ENCODE results near the gene C3orf22.

The C3orf22 gene

DNA sequence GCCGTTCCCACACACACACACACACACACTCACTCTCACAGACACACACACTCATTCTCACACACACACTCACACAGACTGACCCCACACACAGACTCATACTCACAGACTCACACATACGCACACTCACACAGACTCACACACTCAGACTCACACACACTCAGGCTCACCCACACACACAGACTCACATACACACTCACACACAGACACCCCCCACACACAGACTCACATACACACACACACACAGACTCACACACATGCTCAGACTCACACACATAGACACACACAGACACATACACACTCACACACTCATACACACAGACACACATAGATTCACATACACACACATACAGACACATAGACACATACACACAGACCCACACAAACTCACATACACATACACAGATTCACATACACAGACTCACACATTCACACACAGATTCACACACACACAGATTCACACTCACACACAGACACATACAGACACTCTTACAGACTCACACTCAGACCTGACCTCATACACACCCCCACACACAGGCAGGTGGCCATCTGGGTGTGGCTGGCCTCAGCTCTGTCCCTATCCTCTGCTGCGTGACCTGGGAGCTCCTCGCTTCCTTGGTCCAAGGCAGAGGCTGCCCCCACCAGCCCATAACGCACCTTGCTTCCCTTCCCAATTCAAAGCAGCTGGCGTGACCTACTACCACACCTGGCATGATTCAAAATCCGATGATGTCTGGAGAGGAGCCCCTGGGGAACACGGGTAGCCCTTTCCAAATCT lies 1.9 kb downstream of the C3orf22 start:
- DNase-seq, result no peak

DNA sequence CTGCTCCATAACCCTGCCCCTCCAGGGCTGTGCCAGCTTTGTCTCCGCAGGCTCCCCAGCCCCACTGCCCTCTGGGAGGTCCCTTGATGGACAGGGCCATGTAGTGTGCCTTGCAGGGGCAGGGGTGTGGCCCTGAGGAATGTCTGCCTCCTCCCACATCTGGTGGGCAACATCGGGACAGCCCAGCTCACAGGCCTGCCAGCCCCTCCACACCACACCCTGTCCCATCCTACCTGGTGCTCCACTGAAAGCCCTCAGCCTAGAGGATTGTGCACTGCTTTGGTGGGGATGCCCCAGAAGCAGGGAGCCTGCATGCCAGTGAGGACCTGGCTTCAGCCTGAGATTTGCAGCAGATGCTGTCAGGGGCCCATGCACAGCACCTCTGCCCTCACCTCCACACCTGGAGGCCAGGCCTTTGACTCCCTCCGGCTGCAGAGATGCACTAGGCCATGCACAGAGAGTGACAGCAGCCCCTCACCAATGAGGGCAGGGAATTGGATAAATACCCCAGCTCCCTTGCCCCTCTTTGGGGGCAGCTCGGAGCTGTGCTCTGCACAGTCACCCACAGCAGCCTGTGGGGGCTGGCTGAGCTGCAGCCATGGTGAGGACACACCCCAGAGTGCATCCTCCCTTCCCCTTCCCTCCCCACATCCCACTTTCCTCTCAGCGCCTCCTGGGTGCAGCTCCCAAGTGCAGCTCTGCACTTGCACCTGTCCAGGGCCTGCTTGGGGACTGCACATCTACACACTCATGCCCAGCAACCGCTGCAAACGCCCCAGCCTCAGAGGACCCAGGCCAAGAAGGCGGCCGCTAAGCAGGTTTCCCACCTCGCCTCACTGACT lies 2.7 kb downstream of the C3orf22 start:
- DNase-seq, result no peak

DNA sequence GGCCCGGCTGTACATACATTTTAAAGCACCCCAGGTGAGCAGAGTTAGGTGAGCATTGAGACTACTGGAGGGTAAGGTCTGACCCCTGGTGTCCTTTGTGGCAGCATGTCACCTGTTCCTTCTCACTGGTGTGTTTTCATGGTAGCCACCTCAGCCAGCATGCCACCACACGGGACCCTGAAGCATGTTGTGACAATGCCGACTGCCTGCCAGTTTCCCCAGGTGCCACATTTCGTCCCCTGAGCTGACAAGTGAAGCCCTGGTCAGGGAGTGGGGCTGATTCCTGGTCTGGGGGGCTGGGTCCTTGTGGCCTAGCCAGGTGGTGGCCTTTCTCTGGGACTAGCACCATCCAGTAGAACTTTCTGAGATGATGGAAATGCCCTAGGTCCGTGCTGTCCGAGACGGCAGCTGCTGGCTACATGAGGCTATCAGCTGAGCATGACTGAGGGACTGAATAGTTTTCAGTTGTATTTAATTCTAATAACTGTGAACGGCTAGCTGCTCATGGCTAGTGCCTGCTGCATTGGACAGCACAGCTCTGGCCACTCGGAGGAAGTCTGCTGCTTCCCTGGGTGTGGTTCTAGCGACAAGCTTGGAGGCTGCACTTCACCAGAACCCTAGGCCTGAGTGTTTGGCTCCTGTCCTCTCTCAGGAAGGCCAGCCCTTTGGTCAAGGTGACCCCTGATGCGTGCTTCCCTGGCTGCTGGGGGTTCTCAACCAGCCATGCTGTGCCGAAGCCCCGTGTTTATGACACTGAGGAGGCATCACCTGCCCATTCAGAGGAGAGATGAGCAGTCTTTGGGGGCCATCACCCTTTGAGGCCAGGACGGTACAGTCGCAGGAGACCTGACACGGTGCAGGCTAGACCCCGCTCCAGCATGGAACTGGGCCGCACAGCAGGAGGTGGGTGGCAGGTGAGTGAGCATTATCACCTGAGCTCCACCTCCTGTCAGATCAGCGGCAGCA lies 3.9 kb downstream of the C3orf22 start:
- DNase-seq, result no peak

DNA sequence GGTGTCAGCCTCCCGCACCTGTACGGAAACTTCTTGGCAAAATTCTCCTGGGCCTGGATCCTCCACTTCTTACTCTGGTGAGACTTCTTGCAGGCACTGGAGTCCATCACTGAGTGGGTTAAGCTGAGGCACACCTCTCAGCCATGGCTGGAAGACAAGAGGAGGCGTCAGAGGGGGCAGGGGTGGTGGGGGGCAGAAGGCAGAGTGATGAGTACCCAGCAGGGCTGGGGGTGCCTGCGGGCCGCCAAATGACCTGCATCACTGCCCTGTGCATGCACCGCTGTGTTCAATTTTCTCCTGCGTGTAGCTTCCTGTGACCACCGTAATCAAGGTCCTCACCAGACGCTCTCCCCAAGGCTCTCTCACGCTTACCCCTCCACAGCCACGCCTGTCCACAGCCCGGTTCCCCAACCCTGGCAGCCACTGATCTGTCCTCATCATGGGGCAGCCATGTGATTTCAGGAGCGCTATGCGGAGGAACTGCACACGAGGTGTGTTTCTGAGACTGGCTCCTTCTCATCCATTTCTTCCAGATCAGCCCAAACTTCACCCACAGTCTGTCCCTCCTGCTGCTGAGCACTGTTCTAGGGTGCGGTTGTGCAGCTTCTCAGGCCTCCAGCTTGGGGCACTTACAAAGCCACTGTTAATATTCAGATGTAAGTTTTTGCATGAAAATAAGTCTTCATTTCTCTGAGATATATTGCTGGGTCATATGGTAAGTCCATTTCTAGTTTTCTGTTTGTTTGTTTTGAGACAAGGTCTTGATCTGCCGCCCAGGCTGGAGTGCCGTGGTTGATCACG lies 5.2 kb downstream of the C3orf22 start:
- no peak for DNase-seq

DNA sequence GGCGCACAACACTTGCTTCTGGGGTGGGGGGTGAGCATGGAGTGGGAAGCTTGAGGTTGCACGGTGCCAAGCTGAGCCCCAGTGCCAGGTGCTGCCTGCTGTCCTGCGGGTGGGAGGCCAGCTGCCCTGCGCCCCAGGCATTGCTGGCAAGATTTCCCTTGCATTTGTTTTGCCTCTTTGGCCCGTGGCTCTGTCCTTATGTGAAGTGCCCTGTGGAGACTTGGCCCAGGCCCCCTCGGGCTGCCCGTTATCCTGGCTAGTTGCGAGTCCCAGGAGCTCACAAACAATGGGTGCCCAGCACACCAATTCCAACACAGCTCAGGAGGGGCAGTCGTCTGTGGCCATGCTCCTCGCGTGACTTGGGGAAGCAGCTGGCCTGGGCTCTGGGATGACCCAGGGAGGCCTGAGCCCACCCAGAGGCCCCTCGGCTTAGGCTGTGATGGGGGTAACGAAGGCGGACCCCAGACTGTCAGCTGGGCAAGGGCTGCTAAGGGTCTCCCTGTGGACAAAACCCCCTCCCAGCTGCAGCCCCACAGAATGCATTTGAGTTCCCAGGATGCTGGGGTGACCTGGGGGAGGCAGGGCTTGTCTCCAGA lies 5.9 kb downstream of the C3orf22 start:
- DNase-seq, result no peak

DNA sequence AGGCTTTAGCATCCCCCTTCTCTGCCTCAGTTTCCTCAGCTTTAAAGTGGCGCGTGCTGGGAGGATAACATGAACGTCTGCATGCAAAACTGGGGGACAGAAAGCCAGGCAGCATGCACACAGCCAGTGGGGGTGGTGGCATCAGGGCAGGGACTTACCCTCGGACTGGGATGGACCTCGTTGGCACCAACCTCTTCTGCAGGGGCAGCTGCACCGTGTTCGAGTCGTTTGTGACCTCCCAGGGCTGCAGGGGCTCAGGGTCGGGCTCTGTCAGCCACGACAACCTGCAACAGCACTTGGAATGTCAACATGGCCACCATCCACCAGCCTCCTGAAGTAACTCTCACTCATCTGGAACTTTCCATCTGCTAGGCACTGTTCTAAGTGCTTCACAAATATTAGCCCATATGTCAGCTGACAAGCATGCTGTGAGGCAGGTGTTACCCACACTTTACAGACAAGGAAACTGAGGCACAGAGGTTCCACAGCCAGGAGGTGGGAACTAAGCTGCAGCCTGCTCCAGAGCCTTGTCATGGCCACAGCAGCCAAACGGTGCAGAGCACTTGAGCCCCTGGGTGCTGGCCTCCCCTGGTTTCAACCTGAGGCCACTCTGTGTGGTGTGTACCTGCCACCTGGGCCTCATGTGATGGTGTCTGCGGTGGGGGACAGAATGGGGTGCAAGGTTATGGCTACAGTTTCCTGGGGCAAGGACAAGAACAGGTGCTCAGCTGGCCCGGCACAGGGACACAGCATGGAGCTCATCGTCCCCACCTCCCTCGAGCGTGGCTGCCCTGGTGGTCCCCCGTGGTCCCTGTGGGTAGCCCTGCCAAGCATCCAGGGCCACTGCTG lies 6.7 kb downstream of the C3orf22 start:
- no peak for DNase-seq

DNA sequence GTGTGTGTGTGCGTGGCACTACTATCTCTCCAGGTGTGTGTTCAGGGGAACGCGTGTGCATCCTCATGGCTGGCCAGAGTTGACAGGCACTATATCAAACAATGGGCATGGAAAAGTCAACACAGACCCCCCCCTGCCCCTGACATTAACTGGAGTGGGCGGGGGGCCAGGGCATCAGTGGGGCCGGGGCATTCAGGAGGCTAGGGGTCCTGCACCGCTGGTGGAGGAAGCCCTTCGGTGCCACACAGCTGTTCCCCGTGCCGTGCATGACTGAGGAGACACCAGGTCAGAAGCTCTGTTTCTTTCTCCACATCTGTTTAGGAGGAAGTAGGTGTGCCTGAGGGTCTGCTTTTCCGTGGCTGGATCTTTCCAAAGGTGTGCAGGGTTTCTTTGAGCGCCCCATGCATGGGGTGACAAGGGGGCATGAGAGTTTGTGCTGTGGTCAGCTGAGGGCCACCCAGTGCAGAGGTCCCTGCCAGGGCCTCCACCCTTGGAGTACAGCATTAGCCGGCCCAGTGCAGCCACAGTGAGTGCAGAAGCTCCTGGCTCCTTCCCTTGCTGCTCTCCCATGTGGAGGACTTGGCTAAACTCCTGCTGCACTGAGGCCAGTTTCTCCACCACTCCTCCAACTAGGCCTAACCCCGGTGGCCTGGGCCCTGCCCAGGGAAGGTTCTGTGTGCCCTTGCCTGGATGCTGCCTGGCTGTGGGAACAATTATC lies 7.5 kb downstream of the C3orf22 start:
- DNase-seq, result peak; percentile 48

DNA sequence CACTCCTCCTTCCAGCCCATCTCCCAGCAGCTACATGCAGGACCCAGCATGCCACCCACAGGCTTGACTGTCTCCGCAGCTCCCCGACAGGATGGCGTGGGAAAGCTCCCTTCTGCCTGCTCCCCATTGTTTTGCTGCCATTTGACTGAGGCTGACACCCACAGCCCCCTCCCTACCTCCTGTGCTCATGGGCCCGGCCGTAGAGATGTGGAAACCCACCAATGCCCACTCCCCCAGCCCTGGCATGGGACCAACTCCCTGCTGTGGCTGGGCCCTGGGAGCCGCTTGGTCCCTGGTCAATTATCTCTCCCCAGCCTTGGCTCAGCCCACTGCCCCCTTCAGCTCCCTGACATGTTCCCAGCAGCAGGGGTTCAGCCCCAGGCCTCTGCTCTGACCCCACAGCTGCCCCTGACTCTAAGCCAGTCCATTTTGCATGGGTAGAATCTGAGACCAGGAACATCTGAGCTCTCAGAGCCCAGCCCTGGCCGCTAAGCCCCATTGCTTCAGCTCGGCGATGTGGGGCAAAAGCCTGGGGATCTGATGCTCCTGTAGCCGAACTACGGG lies 8.2 kb downstream of the C3orf22 start:
- DNase-seq, result peak; percentile 49

DNA sequence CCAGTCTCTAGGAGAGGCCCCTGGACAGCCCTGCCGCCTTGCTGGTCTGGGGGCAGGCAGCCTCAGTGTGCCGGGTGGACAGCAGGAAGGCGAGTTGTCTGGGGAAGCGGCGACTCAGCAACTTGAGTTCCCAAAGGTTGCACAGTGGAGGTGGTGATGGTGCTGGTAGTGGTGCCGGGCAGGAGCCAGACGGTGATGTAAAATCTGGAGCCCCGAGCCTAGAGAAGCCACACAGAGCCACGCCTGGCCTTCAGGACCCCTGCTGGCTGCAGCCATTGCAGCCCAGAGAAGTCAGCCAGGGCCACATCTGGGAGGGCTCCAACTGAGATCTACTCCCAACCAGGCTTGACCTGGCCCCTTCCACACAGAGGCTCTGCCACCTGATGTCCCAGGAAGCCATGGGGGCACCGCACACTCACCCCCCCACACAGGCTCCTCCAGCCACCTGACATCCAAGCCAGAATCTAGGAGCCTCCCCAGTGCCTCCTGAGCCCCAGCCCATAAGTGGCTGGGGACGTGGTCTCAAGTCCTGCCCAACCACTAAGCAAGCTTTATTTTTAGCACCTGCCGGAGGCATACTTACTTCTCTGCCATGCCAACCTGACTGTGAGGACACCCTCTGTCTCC lies 8.8 kb downstream of the C3orf22 start:
- DNase-seq, result no peak

DNA sequence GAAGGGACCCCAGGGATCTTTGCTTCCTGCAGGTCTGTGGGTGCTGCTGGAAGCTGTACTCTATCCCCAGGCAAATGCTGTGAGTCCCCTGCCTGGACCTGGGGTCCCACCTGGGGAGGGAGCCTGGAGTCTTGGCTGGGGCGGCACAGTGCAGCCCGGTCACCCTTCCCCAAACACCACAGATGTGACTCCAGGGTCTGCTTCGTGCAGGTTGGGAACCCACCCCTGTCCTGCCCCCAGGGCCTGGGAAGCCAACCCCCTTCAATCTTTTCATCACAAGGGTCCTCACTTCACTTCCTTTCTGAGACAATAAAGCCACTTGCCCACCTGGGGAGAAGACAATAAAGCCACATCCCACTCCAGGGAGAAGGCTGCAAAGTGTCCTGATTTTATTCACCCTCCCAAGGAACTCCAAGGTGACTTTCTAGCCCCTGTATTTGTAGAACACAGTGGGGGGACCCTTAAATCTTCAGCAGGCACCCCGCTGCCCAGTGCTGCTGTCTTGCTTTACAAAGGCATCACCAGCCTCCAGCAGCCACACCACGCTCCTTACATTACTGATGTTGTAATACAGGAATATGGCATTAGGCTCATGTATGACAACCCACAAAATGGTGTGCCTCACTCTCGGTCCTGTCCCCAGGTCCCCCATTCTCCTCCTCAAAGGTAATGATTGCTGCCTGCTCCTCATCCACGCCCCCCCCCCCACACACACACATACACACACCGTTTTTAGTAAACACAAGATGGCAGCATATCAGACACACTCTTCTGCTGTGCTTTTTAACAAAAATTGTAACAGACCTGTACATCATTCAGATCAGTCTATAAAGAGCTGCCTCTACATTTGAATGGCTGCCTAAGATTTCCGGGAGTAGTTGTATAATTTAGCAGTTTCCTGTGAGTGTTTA lies 9.9 kb downstream of the C3orf22 start:
- peak; percentile 27 for DNase-seq

DNA sequence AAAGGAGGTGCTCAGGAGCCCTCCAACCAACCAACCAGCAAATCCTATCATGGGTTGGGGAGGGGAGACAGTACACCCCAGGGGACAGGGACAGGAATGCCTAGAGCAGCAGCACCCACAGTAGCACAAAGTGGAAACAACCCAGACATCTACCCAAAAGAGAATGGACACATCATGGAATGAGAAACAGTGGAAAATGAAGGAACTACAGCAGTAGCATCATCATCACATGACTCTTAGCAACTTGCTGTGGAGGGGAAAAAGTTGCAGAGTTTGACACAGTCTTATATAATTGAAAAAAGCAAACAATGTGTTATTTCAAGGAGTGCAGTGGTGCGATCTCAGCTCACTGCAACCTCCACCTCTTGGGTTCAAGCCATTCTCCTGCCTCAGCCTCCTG lies 11.0 kb downstream of the C3orf22 start:
- DNase-seq, result no peak

DNA sequence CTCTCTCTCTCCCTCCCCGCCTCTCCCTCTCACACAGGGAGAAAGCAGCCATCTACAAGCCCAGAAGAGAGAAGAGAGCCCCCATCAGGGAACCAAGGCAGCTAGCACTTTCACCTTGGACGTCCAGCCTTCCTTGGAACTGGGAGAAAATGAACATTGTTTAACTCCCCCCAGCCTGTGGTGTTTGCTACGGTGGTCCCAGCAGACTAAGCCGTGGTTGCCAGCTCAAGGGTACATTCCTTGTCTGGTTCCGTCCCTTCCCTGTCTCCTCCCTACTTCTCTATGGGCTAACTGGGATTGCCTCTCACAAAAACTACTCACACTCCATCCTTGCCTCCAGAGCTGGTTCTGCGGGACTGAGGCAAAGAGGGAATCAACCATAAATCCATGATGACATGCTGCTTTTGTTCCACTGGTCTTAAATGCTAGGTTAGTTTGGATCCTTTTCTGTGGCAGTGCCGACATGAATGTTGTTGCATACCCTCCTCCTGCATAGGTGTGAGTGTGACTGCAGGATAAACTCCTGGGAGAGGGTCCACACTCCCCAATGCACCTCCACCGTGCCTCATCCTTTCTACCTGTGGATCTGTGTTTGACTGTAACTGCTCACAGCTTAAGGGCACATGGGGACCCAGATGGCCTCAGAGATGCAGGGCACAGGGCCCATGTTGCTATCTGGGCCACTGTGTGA lies 12.0 kb downstream of the C3orf22 start:
- DNase-seq, result no peak

DNA sequence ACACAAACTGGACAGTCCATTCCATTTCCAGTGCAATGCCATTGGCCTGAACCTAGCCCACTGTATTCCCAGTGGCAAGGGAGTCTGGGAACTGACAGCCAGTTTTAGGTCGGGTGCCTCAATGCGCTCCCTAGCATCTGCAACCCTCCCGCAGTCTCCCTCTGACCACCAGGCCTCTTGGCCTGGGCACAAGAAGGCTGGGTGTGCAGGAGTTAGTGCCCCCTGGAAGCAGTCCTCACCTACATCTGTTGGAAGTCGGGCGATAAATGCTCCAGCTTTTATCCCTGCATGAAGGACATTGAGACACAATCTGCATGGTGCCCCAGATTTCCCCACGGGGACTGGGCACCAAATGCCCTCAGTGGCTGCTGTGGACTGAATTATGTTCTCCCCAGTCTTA lies 12.7 kb downstream of the C3orf22 start:
- no peak for DNase-seq

DNA sequence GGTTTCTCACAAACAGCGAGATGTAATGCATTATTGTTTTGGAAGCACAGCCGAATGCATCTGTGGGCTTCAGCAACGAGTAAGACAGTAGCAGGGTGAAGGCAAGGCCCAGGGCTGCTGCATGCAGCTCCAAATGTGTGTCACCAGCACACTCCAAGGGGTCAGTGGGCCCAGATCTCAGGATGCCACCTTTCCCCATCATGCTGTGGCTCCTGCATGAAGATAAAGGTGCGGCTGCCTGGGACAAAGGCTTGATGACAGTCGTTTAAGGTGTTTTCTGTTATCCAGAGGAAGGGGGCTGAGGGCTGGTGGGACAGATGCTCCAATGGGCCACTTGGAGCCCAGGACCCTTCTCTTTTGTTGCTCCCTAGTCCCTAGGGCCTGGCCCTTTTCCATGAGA lies 13.2 kb downstream of the C3orf22 start:
- no peak for DNase-seq

DNA sequence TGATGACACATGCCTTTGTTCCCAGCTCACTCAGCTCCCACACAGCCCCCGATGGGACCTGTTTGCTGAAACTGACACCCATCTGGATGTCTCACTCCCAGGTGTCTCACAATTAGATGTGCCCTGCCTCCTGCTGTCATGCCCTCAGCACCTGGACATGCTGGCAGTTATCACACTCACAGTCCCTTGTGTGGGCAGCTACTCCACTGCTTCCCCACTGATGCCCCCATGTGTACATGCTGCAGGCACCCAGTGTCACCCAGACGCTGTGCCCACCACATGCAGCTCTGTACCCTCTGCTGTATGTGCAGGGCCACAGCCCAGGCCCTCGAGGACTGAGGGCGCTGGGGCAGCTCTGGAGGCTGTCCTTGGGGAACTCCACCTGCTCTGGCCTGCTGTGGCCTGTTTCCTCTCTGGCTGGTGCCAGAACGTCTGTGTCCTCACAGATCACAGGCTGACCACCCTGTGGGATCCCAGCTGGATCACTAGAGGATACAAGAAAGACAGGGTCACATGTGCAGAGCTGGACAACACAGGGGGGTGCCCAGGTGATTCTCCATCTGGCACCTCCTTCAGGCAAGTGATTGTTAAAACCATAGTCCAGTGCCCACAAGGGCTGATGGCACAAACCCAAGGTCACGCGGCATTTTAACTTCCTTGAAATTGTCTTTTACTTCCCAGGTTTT lies 14.0 kb downstream of the C3orf22 start:
- DNase-seq, result peak; percentile 97

DNA sequence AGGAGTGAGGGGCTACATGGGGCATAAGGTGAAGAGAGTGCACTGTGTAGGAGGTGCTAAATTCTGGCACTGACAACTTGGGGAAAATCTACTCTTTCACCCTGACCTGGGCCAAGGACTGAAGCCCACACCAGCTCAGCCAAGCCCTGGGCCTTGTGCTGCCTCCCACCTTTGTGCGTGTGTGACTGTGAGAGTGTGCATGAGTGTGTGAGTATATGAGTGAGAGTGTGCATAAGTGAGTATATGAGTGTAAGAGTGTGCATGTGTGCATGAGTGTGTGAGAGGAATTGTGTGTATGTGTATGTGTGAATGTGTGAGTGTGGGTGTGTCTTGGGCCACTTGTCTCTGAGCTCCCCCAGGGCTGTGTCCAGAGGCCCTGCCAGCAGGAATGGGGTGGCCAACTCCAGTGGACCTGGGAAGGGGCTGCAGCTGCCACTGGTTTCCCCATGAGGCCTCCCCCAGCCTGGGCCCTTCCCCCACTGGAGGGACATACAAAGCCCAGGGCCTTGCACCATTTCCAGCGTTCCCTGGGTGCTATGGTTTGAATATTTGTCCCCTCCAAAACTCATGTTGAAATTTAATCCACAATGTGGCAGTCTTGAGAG lies 15.2 kb downstream of the C3orf22 start:
- DNase-seq, result no peak
